Activated CD4-positive, alpha-beta memory T cell treated with anti-CD3 and anti-CD28 coated beads for 36 hours (primary cell): ENCODE results near the gene NEDD4L. TPM values are rescaled to one million over a fixed set of nuclear protein-coding genes. Genes with fewer than 3 reads are reported as not detected.
A peak's percentile ranks its signal among the peaks of the same experiment; 100 is the strongest.

Source experiments
- CTCF ChIA-PET: fragments of 350-600 bp; sonication (Branson Sonifier 250); formaldehyde crosslinking; loops from one replicate; lab custom pipeline; 2021; ENCODE audit warnings: antibody characterized with exemption, inconsistent platforms; lab: Charles Lee
- POLR2A ChIA-PET: fragments of 350-600 bp; sonication (Branson Sonifier 250); formaldehyde crosslinking; loops from one replicate; lab custom pipeline; 2021; ENCODE audit warnings: antibody characterized with exemption; lab: Charles Lee
- DNase-seq: peaks from one replicate; pipeline ENCODE4 v3.0.0-alpha.2; 2020
- H3K27ac Mint-ChIP-seq: one replicate; pipeline ENCODE4 v1.8.0; 2021; ENCODE audit warnings: mixed read lengths
- H3K27me3 Mint-ChIP-seq: one replicate; pipeline ENCODE4 v1.8.0; 2021; ENCODE audit warnings: mixed read lengths
- H3K36me3 Mint-ChIP-seq: one replicate; pipeline ENCODE4 v1.8.0; 2021; ENCODE audit warnings: mixed read lengths
- H3K4me1 Mint-ChIP-seq: one replicate; pipeline ENCODE4 v1.8.0; 2021; ENCODE audit warnings: low read depth, mixed read lengths
- H3K4me3 Mint-ChIP-seq: one replicate; pipeline ENCODE4 v1.8.0; 2021; ENCODE audit warnings: mild to moderate bottlenecking, mixed read lengths
- H3K9me3 Mint-ChIP-seq: one replicate; pipeline ENCODE4 v1.8.0; 2021; ENCODE audit warnings: mixed read lengths
- intact Hi-C: fragments of 100-400 bp; cut with micrococcal nuclease; formaldehyde crosslinking; loops from one replicate; pipeline ENCODE4 v1.15.1; 2023
- total RNA-seq, 2 experiments: library from RNA; stranded (reverse); gene quantifications; one replicate each; pipeline ENCODE4 v1.2.3, GENCODE V29; 2021

Gene NEDD4L
- total RNA-seq, 2 experiments from 2014 or later, result 3.4 to 3.8 TPM

DNA sequence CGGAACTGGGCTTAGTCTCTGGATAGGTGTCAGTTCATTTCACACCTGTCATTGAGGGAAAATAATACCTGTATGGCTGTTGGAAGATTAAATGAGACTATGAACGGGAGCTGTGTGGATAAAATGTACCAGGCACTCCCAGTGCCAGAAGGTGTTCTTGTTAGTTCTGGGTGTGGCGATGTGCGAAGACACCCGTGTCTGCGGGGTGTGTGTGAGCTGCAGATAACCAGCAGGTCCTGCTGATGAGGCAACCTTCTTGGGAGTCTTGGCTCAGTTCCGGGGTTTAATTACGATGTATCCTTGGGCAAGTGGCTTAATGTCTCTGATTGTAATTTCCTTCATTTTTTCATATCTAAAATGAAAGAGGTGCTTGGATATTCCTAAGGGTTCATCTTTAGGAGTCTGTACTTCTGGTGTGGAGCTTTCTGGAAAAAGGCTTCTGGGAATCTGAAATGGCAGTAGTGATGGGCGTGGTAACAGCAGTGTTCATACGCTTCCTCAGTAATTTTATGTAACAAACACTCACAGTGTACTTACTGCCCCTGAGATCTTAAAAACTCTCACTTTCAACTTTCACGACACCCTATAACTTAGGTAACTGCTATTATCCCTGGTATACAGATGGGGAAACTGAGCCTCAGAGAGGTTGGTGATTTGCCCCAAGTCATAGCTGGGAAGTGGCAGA lies 35.0 kb downstream of the NEDD4L start:
- Mint-ChIP-seq H3K27ac (no peak overlapping the region), H3K27me3 (peaks cover 7% of the 10 kb centered on the region), H3K36me3 (no peaks in the 10 kb centered on the region), H3K9me3 (no peaks in the 10 kb centered on the region), H3K4me3 (no peak overlapping the region), H3K4me1 (no peaks in the 10 kb centered on the region)
- POLR2A ChIA-PET, result no interaction called here
- intact Hi-C loops, result no loop called here
- no peak for DNase-seq
- CTCF ChIA-PET, result no interaction called here

DNA sequence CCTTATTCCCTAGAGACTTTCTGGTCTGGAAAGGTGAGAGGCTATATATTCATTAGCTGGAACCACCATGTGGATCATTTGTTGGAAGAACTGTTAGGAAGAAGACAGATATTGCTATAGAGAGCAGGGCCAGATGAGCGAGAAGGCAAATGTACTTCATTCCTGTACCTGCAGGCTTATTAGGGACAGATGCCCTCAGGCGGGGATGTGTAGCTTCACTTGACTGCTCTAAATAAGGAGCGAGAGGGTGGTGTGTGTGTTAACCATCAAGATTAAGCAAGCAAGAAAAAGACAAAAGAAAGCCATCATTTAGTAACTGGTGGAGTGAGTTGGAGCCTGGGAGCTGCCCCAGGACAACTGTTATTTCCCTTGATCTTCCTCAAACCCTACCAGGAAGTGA lies 36.4 kb downstream of the NEDD4L start:
- intact Hi-C loops, result no loop called here
- Mint-ChIP-seq H3K4me3 (no peak overlapping the region), H3K36me3 (no peaks in the 10 kb centered on the region), H3K9me3 (no peaks in the 10 kb centered on the region), H3K4me1 (no peaks in the 10 kb centered on the region), H3K27me3 (peaks cover 13% of the 10 kb centered on the region), H3K27ac (no peak overlapping the region)
- ChIA-PET POLR2A (no interaction called here), CTCF (interaction anchor here (0.6 to 1.1 kb wide), 2 partner anchors 55 to 187 kb away, joined by 3 read pairs; no protein-coding TSS in a partner anchor)
- no peak for DNase-seq

DNA sequence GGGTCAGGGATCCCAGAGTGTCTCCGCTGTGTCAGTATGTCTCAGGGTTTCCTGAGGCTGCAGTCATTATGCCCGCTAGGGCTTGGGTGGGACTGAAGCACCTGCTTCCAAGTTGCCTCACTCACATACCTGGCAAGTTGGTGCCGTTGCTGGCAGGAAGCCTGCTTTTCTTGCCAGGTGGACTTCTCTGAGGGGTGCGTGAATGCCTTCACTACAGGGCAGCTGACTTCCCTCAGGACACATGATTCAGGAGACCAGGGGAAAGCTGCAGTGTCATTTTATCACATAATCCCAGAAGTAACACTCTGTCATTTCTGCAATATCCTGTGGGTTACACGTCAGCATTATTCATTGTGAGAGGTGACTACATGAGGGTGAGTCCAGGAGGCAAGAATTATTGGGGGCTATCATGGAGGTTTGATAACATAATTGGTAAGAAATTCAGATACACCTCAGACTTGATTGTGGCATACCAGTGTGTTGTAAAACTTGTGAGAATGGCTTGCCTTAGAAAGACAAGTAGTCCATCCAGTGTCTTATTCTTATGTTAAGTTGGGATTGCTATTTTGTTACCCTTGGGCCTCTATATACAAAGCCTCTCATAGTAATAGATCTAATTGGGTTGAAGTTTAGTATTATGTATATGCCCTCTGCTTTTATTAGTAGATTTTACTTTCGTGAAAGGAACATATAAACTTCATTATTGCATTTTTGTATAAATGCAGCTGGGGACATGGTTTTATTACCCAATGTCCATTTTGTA lies 44.1 kb downstream of the NEDD4L start:
- H3K9me3 Mint-ChIP-seq, result peaks cover 8% of the 10 kb centered on the region

DNA sequence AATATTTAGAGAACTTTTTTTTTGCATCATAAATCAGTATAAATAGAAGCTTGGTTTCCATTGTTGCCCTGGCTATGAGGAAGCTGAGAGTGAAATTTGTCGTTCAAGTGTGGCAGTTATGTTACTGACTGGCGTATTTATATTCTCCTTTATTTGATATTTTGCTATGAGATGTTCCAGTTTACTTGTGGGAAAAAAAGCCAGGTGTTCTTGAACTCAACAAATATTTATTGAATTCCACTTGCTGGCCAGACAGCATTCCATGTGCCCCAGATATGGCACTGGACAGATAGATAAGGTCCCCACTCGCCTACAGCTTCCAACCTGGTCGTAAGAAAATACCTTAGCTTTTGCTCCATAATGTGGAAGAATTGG lies 44.7 kb downstream of the NEDD4L start:
- peaks cover 13% of the 10 kb centered on the region for H3K27me3 Mint-ChIP-seq
- H3K4me1 Mint-ChIP-seq, result peaks cover 1% of the 10 kb centered on the region
- ChIA-PET POLR2A (no interaction called here), CTCF (no interaction called here)
- H3K27ac Mint-ChIP-seq, result no peak overlapping the region
- intact Hi-C loops, result no loop called here
- no peak overlapping the region for H3K4me3 Mint-ChIP-seq
- H3K9me3 Mint-ChIP-seq, result peaks cover 8% of the 10 kb centered on the region
- no peaks in the 10 kb centered on the region for H3K36me3 Mint-ChIP-seq
- no peak for DNase-seq

More for the DNA sequence above, 44.1 kb downstream of the NEDD4L start:
- H3K36me3 Mint-ChIP-seq, result no peaks in the 10 kb centered on the region
- peak; percentile 16 for DNase-seq
- no peak overlapping the region for H3K27ac Mint-ChIP-seq
- peaks cover 1% of the 10 kb centered on the region for H3K4me1 Mint-ChIP-seq
- intact Hi-C loops, result no loop called here
- H3K4me3 Mint-ChIP-seq, result no peak overlapping the region
- CTCF ChIA-PET, result no interaction called here
- POLR2A ChIA-PET, result no interaction called here
- peaks cover 13% of the 10 kb centered on the region for H3K27me3 Mint-ChIP-seq

DNA sequence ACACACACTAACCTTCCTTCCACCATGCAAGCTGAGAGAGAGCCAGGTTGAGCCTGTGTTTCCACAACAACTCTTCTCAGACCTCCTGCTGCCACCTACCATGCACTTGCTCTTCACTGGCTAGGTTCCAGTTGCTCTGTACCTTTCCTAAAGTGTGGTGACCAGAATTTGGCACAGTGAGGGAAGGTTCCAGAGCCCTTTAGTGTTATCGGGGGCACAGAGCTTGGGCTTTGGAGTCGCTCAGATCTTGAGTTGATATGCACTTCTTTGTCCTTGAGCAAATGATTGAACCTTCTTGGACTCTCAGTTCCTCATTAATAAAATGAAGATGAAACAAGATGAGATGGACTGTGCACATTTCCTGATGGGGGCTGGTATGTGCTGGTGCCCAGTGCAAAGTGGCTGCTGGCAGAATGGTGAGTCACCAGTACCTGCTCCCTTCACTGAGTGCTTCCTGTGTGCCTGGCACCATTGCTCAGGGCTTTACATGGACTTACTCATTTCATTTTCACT lies 47.1 kb downstream of the NEDD4L start:
- intact Hi-C loops, result no loop called here
- ChIA-PET POLR2A (no interaction called here), CTCF (interaction anchor here (1.6 kb wide), 1 partner anchor 30 kb away, joined by 4 read pairs; no protein-coding TSS in a partner anchor)
- H3K27ac Mint-ChIP-seq, result no peak overlapping the region
- peaks cover 7% of the 10 kb centered on the region for H3K27me3 Mint-ChIP-seq
- peak; percentile 15 for DNase-seq
- peaks cover 1% of the 10 kb centered on the region for H3K4me1 Mint-ChIP-seq
- no peaks in the 10 kb centered on the region for H3K36me3 Mint-ChIP-seq
- H3K9me3 Mint-ChIP-seq, result peaks cover 6% of the 10 kb centered on the region
- no peak overlapping the region for H3K4me3 Mint-ChIP-seq

DNA sequence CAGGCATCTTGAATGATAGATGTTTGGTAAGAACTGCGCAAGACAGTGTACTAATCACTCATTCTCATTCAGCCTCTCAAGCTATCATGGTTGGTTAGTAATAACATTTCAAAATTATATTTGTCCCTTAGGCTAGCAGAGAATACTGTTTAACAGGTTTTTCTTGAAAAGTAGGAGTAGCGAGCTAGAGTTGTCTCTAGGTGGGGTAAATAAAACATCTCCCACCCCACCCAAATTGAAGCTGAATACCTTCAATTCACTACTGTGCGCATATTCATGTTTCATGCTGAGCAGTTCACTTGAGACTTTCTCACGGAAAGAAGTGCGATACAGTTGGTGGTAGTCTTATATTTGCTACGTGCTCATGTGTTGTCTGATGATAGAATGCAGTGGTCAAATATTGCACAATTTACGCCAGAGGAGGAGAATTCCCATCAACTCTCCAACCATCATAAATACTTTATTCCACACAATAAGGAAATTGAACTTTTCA lies 49.3 kb downstream of the NEDD4L start:
- POLR2A ChIA-PET, result no interaction called here
- Mint-ChIP-seq H3K27me3 (peaks cover 7% of the 10 kb centered on the region), H3K4me3 (no peak overlapping the region), H3K27ac (no peak overlapping the region), H3K4me1 (no peaks in the 10 kb centered on the region), H3K36me3 (no peaks in the 10 kb centered on the region), H3K9me3 (no peaks in the 10 kb centered on the region)
- DNase-seq, result no peak
- intact Hi-C loops, result no loop called here
- CTCF ChIA-PET, result no interaction called here

GRCh38 chr18:58095222-58095621 lies 51.2 kb downstream of the NEDD4L start:
- DNase-seq, result no peak
- CTCF ChIA-PET, result no interaction called here

GRCh38 chr18:58095655-58096054 lies 51.6 kb downstream of the NEDD4L start:
- intact Hi-C loops, result no loop called here
- no peak overlapping the region for H3K27ac Mint-ChIP-seq
- H3K9me3 Mint-ChIP-seq, result no peaks in the 10 kb centered on the region
- H3K4me3 Mint-ChIP-seq, result no peak overlapping the region
- no peak for DNase-seq
- ChIA-PET POLR2A (no interaction called here), CTCF (no interaction called here)
- no peaks in the 10 kb centered on the region for H3K4me1 Mint-ChIP-seq
- no peaks in the 10 kb centered on the region for H3K36me3 Mint-ChIP-seq
- H3K27me3 Mint-ChIP-seq, result peaks cover 4% of the 10 kb centered on the region

More at GRCh38 chr18:58095222-58095621, 51.2 kb downstream of the NEDD4L start:
- H3K4me1 Mint-ChIP-seq, result no peaks in the 10 kb centered on the region
- no peak overlapping the region for H3K27ac Mint-ChIP-seq
- H3K36me3 Mint-ChIP-seq, result no peaks in the 10 kb centered on the region
- POLR2A ChIA-PET, result no interaction called here
- H3K9me3 Mint-ChIP-seq, result no peaks in the 10 kb centered on the region
- intact Hi-C loops, result no loop called here
- H3K4me3 Mint-ChIP-seq, result no peak overlapping the region
- peaks cover 4% of the 10 kb centered on the region for H3K27me3 Mint-ChIP-seq

DNA sequence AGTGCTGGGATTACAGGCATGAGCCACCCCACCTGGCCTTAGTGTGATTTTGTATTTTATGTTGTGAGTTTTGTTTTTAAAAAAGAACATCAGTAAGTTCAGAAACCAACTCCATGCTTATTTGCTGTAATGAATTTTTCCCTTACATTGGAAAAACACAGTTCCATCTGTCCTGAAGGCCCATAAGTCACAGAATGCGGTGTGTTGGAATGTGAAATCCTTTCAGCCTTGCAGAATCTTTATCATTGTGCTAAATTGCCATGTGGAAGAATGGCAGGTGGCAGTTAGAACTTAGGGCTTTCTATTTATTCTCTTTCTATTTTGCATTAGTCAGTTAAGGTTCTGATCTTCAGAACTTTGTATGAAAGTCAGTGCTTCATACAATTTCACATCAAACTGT lies 52.6 kb downstream of the NEDD4L start:
- Mint-ChIP-seq H3K27me3 (peaks cover 4% of the 10 kb centered on the region), H3K36me3 (no peaks in the 10 kb centered on the region), H3K27ac (no peak overlapping the region), H3K4me1 (no peaks in the 10 kb centered on the region), H3K4me3 (no peak overlapping the region), H3K9me3 (no peaks in the 10 kb centered on the region)
- POLR2A ChIA-PET, result no interaction called here
- CTCF ChIA-PET, result no interaction called here
- DNase-seq, result no peak
- intact Hi-C loops, result no loop called here

GRCh38 chr18:58097121-58097906 lies 53.3 kb downstream of the NEDD4L start:
- peaks cover 2% of the 10 kb centered on the region for H3K27me3 Mint-ChIP-seq
- H3K36me3 Mint-ChIP-seq, result no peaks in the 10 kb centered on the region
- H3K4me1 Mint-ChIP-seq, result no peaks in the 10 kb centered on the region
- no peak overlapping the region for H3K4me3 Mint-ChIP-seq
- H3K9me3 Mint-ChIP-seq, result no peaks in the 10 kb centered on the region
- DNase-seq, result no peak
- no peak overlapping the region for H3K27ac Mint-ChIP-seq
- ChIA-PET POLR2A (no interaction called here), CTCF (interaction anchor here (0.6 kb wide), 1 partner anchor 185 kb away, joined by 4 read pairs; no protein-coding TSS in a partner anchor)
- intact Hi-C loops, result no loop called here

GRCh38 chr18:58097907-58098166 lies 53.8 kb downstream of the NEDD4L start:
- intact Hi-C loops, result no loop called here
- CTCF ChIA-PET, result no interaction called here
- H3K4me1 Mint-ChIP-seq, result no peaks in the 10 kb centered on the region
- POLR2A ChIA-PET, result no interaction called here
- no peaks in the 10 kb centered on the region for H3K9me3 Mint-ChIP-seq
- DNase-seq, result no peak
- no peaks in the 10 kb centered on the region for H3K27me3 Mint-ChIP-seq
- H3K4me3 Mint-ChIP-seq, result no peak overlapping the region
- H3K27ac Mint-ChIP-seq, result no peak overlapping the region
- H3K36me3 Mint-ChIP-seq, result no peaks in the 10 kb centered on the region

- intact Hi-C loops, result no loop called here
- Mint-ChIP-seq H3K9me3 (no peaks in the 10 kb centered on the region), H3K27me3 (peaks cover 1% of the 10 kb centered on the region), H3K36me3 (no peaks in the 10 kb centered on the region), H3K4me1 (no peaks in the 10 kb centered on the region), H3K27ac (no peak overlapping the region), H3K4me3 (no peak overlapping the region)
- ChIA-PET POLR2A (no interaction called here), CTCF (no interaction called here)
- no peak for DNase-seq
Measured at GRCh38 chr18:58098706-58099105, 54.7 kb downstream of the NEDD4L start.
